ENCODE data around the gene ADCY1.
"Not testable (repeated sequence)": the region's sequence is repeated elsewhere in the genome, so short reads cannot be mapped to it uniquely, and the experiment has no call there.

DNA sequence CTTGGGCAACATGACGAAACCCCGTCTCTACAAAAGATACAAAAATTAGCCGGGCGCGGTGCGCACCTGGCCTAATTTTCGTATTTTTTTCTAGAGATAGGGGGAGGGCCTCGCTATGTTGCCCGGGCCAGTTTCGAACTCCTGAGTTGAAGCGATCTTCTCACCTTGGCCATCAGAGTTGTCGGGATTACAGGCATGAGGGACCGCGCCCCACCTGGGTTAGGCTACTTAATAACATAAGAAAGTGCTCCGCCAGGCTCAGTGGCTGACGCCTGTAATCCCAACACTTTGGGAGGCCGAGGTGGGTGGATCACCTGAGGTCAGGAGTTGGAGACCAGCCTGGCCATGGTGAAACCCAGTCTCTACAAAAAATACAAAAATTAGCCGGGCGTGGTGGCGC lies 195.5 kb downstream of the ADCY1 start:
- TF ChIP-seq CTCF (conservative IDR thresholded peaks at IDR 0.05; ENCODE audit: low read length); EZH2phosphoT487 (IDR thresholded peaks at IDR 0.05; ENCODE audit: borderline replicate concordance): not testable (repeated sequence)

All from Loucy (cell line).